K562 (cell line): ENCODE measurements around the gene EXOC3L1. TPM values are rescaled to one million over a fixed set of nuclear protein-coding genes. Genes with fewer than 3 reads are reported as not detected.

Source experiments
- ASH1L ChIP-seq: fragments of 450-650 bp; IDR thresholded peaks from 2 replicates; pipeline ENCODE4 v1.6.1; 2018; ENCODE audit warnings: borderline replicate concordance, mild to moderate bottlenecking, low read depth; ENCODE audit not compliant: partially characterized antibody
- BCLAF1 ChIP-seq, 2 experiments: fragments of 450-650 bp in 1 of 2; IDR thresholded peaks; 2 replicates each; pipeline ENCODE4 v1.6.1; 2011 to 2017; ENCODE audit warnings: low read depth in 2 of 2, antibody characterized with exemption in 1 of 2, borderline replicate concordance in 1 of 2, low read length in 1 of 2, mild to moderate bottlenecking in 1 of 2, mixed read lengths in 1 of 2; ENCODE audit not compliant: control insufficient read depth in 1 of 2
- CCNT2 ChIP-seq: IDR thresholded peaks from 2 replicates; pipeline ENCODE4 v1.6.1; 2011; ENCODE audit warnings: borderline replicate concordance, low read depth, mild to moderate bottlenecking, moderate library complexity, mixed read lengths, low read length; ENCODE audit not compliant: insufficient read length; ENCODE audit errors: extremely low read depth
- CLOCK ChIP-seq: fragments of 250-450 bp; sonication (Bioruptor Pico); IDR thresholded peaks from 2 replicates; pipeline ENCODE4 v1.4.0; 2020; ENCODE audit warnings: mild to moderate bottlenecking, moderate library complexity, borderline replicate concordance
- DPF2 ChIP-seq: fragments of 450-650 bp; IDR thresholded peaks from 2 replicates; pipeline ENCODE4 v1.6.1; 2016
- HDGF ChIP-seq: fragments of 450-650 bp; IDR thresholded peaks from 2 replicates; pipeline ENCODE4 v1.6.1; 2016
- MXD1 ChIP-seq: fragments of 250-450 bp; sonication (Bioruptor Pico); IDR thresholded peaks from 2 replicates; pipeline ENCODE4 v1.8.0; 2021; ENCODE audit warnings: borderline replicate concordance, mild to moderate bottlenecking, moderate library complexity; ENCODE audit not compliant: poor library complexity, severe bottlenecking
- TEAD1 ChIP-seq, 2 experiments: fragments of 450-650 bp in 1 of 2; sonication (generic) in 1 of 2; formaldehyde crosslinking; IDR thresholded peaks; 2 replicates each; pipeline versions ENCODE4 v1.4.0 to v1.8.0; 2020 to 2022; ENCODE audit warnings: mild to moderate bottlenecking in 2 of 2, missing genetic modification reagents in 1 of 2
- TEAD2 ChIP-seq: fragments of 450-650 bp; IDR thresholded peaks from 2 replicates; pipeline ENCODE4 v1.6.1; 2016; ENCODE audit warnings: missing genetic modification characterization, control low read depth, missing compliant biosample characterization
- TFAM ChIP-seq: fragments of 250-450 bp; sonication (Bioruptor Pico); conservative IDR thresholded peaks from 2 replicates; pipeline ENCODE4 v1.5.0; 2021; ENCODE audit warnings: mild to moderate bottlenecking, moderate library complexity
- ZNF174 ChIP-seq: fragments of 250-450 bp; sonication (Bioruptor Pico); IDR thresholded peaks from 2 replicates; pipeline ENCODE4 v1.4.0; 2020; ENCODE audit warnings: mild to moderate bottlenecking
- ZNF24 ChIP-seq: fragments of 450-650 bp; IDR thresholded peaks from 2 replicates; pipeline ENCODE4 v1.6.1; 2016
- ZNF282 ChIP-seq: sonication (generic); formaldehyde crosslinking; IDR thresholded peaks from 2 replicates; pipeline ENCODE4 v1.8.1; 2023; ENCODE audit warnings: missing genetic modification reagents
- ZNF561 ChIP-seq: fragments of 450-650 bp; formaldehyde crosslinking; conservative IDR thresholded peaks from 2 replicates; pipeline ENCODE4 v1.4.0; 2020; ENCODE audit warnings: mild to moderate bottlenecking, moderate library complexity
- polyA plus RNA-seq, 8 experiments: library from polyadenylated mRNA; depleted of rRNA in 4 of 8; stranded (reverse) in 5 of 8; unstranded in 3 of 8; fragments of >200 nt; fragmentation: Nextera tagmentation in 2 of 8; fragmentation: Illumina TruSeq in 1 of 8; extraction: Ambion mirVana in 2 of 8; extraction: Trizol in 1 of 8; gene quantifications; 2 replicates each; pipeline versions ENCODE4 v1.2.1 to v1.2.3, GENCODE V29; 2011 to 2014; ENCODE audit warnings: inconsistent platforms in 1 of 8, missing spikeins in 1 of 8
- total RNA-seq, 7 experiments: library from RNA; depleted of rRNA in 6 of 7; stranded (reverse); fragments of >200 nt in 6 of 7; fragmentation: Illumina TruSeq in 2 of 7; extraction: Trizol in 2 of 7; gene quantifications; 2 replicates each; pipeline versions ENCODE4 v1.2.1 to v1.2.3, GENCODE V29; 2011 to 2021; ENCODE audit warnings: low replicate concordance in 1 of 7

The EXOC3L1 gene
- total and polyA plus RNA-seq, 9 of the 15 experiments (the other 6 are each of a cell fraction or from before 2014, with no cell fraction given): 0.08 TPM; not detected in 8

GRCh38 chr16:67169642-67170167, 20.2 kb downstream of the EXOC3L1 start (continued):
- no peak for TF ChIP-seq BCLAF1 (IDR thresholded peaks at IDR 0.05; ENCODE audit: borderline replicate concordance in 1 of 2, control insufficient read depth in 1 of 2, low read depth in 2 of 2, low read length in 1 of 2)
- TF ChIP-seq TEAD1 (CRISPR knock-in tag; IDR thresholded peaks at IDR 0.05): no peak
- no peak for TF ChIP-seq TEAD2 (tag)
- TF ChIP-seq CLOCK (CRISPR knock-in tag): no peak
- no peak for TF ChIP-seq ZNF282 (CRISPR knock-in tag)
- TF ChIP-seq ZNF24: no peak
- TF ChIP-seq ZNF561 (CRISPR knock-in tag): no peak
- no peak for TF ChIP-seq ZNF174
- no peak for TF ChIP-seq DPF2
- no peak for TF ChIP-seq HDGF
- TF ChIP-seq MXD1 (CRISPR knock-in tag): no peak
- TF ChIP-seq CCNT2: peak; percentile 16
- no peak for TF ChIP-seq ASH1L
- no peak for TF ChIP-seq TFAM
